HG02885 (cell line): ENCODE data around the gene VWF.

ENCODE experiments used
- ATAC-seq: cut with Tn5 transposase; IDR thresholded peaks from one replicate; pipeline ENCODE4 v1.9.1; 2021; ENCODE audit warnings: mild to moderate bottlenecking; ENCODE audit not compliant: unreplicated experiment, poor library complexity

Gene VWF

GRCh38 chr12:5901416-5901815 lies 223.1 kb downstream of the VWF start:
- ATAC-seq, result no peak

GRCh38 chr12:5900533-5901205 lies 223.8 kb downstream of the VWF start:
- no peak for ATAC-seq

- no peak for ATAC-seq
Measured at GRCh38 chr12:5900076-5900475, 224.4 kb downstream of the VWF start.

- ATAC-seq, result no peak
Measured at GRCh38 chr12:5899675-5900074, 224.8 kb downstream of the VWF start.

GRCh38 chr12:5898874-5899273 lies 225.6 kb downstream of the VWF start:
- ATAC-seq, result no peak
